ENCODE data around the gene CHST1.

The CHST1 gene

GRCh38 chr11:45669146-45669545 is 3.7 kb upstream of the CHST1 start:
- Histone ChIP-seq H3K4me3 (ENCODE audit: low read depth, low read length) (no peak overlapping the region), H3K27me3 (replicated peaks) (peaks cover 31% of the 10 kb centered on the region), H3K27ac (no peak overlapping the region), H3K36me3 (replicated peaks) (no peaks in the 10 kb centered on the region)
- TF ChIP-seq CTCF (IDR thresholded peaks at IDR 0.05; ENCODE audit: low read depth, low read length, missing control alignments): no peak
- DNase-seq: no peak
- in situ Hi-C loops (cut with HindIII; ENCODE audit: low pct_ligation_motif_present, low sequenced_read_pairs): loop anchor here (25.0 kb wide), 1 partner anchor 282 kb away; no protein-coding TSS in a partner anchor

GRCh38 chr11:45667929-45668680 is 2.7 kb upstream of the CHST1 start:
- Histone ChIP-seq H3K4me3 (ENCODE audit: low read depth, low read length) (no peak overlapping the region), H3K27me3 (replicated peaks) (peaks cover 33% of the 10 kb centered on the region), H3K36me3 (replicated peaks) (no peaks in the 10 kb centered on the region), H3K27ac (no peak overlapping the region)
- TF ChIP-seq CTCF (IDR thresholded peaks at IDR 0.05; ENCODE audit: low read depth, low read length, missing control alignments): no peak
- in situ Hi-C loops (cut with HindIII; ENCODE audit: low pct_ligation_motif_present, low sequenced_read_pairs): loop anchor here (25.0 kb wide), 1 partner anchor 281 kb away; no protein-coding TSS in a partner anchor
- no peak for DNase-seq

GRCh38 chr11:45666648-45667642 is 1.5 kb upstream of the CHST1 start:
- Histone ChIP-seq H3K4me3 (ENCODE audit: low read depth, low read length) (no peak overlapping the region), H3K27me3 (replicated peaks) (peaks cover 33% of the 10 kb centered on the region), H3K27ac (no peak overlapping the region), H3K36me3 (replicated peaks) (no peaks in the 10 kb centered on the region)
- DNase-seq: no peak
- in situ Hi-C loops (cut with HindIII; ENCODE audit: low pct_ligation_motif_present, low sequenced_read_pairs): loop anchor here (25.0 kb wide), 1 partner anchor 280 kb away; no protein-coding TSS in a partner anchor
- TF ChIP-seq CTCF (IDR thresholded peaks at IDR 0.05; ENCODE audit: low read depth, low read length, missing control alignments): no peak

- no peak overlapping the region for H3K4me3 ChIP-seq (ENCODE audit: low read depth, low read length)
- no peak for DNase-seq
- in situ Hi-C loops (cut with HindIII; ENCODE audit: low pct_ligation_motif_present, low sequenced_read_pairs): loop anchor here (25.0 kb wide), 1 partner anchor 279 kb away; no protein-coding TSS in a partner anchor
- H3K36me3 ChIP-seq (replicated peaks): no peaks in the 10 kb centered on the region
- no peak overlapping the region for H3K27ac ChIP-seq
- no peak for TF ChIP-seq CTCF (IDR thresholded peaks at IDR 0.05; ENCODE audit: low read depth, low read length, missing control alignments)
- H3K27me3 ChIP-seq (replicated peaks): peaks cover 33% of the 10 kb centered on the region
Observed at GRCh38 chr11:45665933-45666647, 668 bp upstream of the CHST1 start.

DNA sequence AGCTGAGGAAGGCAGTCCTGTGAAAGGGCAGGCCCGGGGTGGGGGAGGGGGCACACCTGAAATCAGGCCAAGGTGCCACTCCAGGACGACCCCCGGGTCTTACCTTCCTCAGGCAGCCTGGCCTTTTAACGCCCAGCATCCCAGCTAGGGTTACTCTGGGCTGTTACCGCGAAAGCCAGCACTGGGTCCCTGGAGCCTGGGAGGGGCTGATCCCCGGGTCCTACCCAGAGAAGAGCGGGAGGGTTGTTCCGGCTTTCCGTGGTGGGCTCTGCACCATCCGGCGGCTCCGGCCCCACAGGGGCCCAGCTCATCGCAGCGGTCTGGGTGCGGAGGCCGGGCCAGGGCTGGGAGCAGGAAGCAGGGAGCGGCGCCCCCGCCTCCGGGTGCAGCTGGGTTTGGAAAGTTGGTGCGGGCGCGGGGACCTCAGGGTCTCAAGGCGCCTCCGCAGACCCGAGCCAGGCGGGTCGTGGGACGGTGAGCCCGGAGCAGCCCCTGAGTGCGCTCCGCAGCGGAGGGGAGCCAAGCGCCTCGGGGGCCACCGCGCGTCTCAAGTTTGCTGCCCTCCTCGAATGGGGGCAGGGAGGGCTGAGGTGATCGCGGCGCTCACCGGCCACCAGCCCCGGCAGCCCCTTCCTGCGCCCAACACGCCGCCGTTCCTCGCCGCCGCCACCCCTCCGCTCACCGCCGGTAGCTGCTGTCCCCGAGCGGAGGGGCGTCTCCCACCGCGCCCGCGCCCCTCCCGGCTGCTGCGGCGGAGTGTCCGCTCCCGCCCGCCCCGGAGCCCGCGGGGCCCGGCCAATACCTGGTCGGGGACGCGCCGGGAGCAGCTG is 831 bp downstream of the CHST1 start:
- Histone ChIP-seq H3K27ac (no peak overlapping the region), H3K27me3 (replicated peaks) (peaks cover 33% of the 10 kb centered on the region), H3K4me3 (ENCODE audit: low read depth, low read length) (peak overlapping the region; percentile 57), H3K36me3 (replicated peaks) (no peaks in the 10 kb centered on the region)
- DNase-seq: no peak
- in situ Hi-C loops (cut with HindIII; ENCODE audit: low pct_ligation_motif_present, low sequenced_read_pairs): loop anchor here (25.0 kb wide), 1 partner anchor 277 kb away; no protein-coding TSS in a partner anchor
- TF ChIP-seq CTCF (IDR thresholded peaks at IDR 0.05; ENCODE audit: low read depth, low read length, missing control alignments): no peak
